NOMO-1 (cell line): ENCODE data around the gene LPCAT2.
"Not testable (repeated sequence)": the region's sequence is repeated elsewhere in the genome, so short reads cannot be mapped to it uniquely, and the experiment has no call there.

Source experiments
- DNase-seq, 2 experiments: peaks; one replicate each; lab custom pipeline; 2025; ENCODE audit not compliant: unreplicated experiment in 2 of 2; lab: John Stamatoyannopoulos, UW

The LPCAT2 gene

GRCh38 chr16:55577887-55578286, 69.0 kb downstream of the LPCAT2 start:
- peak; percentile 25 to 78 for DNase-seq

DNA sequence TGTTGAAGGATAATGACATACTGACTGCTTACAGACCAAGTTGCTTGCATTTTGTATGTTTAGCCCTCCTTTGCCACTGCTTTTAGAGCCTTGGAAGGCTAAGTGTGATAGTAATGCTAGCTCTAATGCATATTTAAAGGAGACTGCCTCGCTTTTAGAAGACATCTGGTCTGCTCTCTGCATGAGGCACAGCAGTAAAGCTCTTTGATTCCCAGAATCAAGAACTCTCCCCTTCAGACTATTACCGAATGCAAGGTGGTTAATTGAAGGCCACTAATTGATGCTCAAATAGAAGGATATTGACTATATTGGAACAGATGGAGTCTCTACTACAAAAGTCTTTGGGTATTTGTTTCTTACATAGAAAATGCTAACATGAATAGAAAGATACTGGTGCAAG, 76.8 kb downstream of the LPCAT2 start:
- no peak for DNase-seq

DNA sequence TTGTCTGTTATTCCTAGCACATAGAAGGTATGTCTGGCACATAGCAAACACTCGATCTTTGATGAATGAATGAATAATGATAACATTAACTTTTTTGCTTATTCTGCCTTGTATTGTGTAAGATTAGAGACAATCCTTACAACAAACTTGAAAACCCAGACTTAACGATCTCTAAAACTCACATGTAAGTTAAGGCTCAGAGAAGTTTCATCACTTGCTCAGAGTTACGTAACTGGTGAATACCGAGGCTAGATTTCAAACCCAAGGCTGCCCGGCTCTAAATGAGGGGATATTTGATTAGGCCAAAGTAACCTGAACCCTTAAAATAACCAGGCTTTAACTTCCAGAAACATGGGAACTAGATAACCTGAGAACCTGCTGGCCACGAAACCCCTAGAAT, 79.9 kb downstream of the LPCAT2 start:
- peak in 1 of 2 experiments; percentile 18 for DNase-seq

- peak in 1 of 2 experiments; percentile 57 for DNase-seq
Observed at GRCh38 chr16:55592306-55592705, 83.4 kb downstream of the LPCAT2 start.

DNA sequence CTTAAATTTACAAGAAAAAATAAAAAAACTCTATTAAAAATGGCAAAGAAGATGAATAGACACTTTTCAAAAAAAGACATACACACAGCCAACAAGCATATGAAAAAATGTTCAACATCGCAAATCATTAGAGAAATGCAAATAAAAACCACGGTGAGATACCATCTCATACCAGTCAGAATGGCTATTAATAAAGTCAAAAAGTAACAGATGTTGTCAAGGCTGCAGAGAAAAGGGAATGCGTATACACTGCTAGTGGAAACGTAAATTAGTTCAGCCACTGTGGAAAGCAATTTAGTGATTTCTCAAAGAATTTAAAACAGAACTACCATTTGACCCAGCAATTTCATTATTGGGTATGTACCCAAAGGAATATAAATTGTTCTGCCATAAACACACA, 89.1 kb downstream of the LPCAT2 start:
- DNase-seq: no peak

DNA sequence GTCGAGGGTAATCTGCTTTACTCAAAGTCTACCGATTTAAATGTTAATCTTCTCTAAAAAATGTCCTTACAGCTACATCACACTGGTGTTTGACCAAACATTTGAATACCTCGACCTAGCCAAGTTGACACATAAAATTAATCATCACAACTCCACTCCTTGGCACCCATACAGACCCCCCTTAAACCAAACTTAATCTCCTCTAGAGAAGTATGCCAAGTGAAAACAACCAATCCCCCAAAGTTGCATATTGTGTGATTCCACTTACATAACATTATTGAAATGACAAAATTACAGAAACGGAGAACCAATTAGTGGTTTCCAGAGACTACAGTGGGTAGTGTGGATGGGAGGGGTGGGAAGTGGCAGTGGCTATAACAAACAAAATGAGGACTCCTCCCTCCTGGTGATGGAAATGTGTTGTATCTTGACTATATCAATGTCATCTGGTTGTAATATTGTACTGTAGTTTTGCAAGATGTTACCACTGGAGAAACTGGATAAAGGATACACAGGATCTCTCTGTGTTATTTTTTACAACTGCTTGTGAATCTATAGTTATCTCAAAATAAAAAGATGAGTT, 97.0 kb downstream of the LPCAT2 start:
- DNase-seq: peak; percentile 20 to 46

GRCh38 chr16:55613613-55614335, 104.9 kb downstream of the LPCAT2 start:
- DNase-seq: no peak

DNA sequence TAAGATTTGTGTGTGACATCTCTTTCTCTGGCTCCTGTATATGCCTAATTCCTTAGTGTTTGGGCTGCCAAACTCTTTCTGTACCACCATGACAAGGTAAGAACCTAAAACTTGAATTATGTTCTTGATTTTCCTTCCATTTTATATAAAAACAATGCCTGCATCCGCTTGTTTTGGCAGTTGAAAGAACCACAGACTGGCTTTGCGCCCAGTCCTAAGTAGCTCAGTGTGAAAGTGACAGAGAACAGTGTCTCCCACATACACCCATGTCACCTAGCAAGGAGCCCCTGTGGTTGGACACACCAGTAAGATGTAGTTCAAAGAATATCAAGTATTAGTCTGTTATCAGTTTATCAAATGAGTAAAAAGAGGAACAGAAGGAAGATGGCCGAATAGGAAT, 106.2 kb downstream of the LPCAT2 start:
- no peak for DNase-seq

- not testable (repeated sequence) for DNase-seq
Observed at GRCh38 chr16:55615670-55616069, 106.8 kb downstream of the LPCAT2 start.

DNA sequence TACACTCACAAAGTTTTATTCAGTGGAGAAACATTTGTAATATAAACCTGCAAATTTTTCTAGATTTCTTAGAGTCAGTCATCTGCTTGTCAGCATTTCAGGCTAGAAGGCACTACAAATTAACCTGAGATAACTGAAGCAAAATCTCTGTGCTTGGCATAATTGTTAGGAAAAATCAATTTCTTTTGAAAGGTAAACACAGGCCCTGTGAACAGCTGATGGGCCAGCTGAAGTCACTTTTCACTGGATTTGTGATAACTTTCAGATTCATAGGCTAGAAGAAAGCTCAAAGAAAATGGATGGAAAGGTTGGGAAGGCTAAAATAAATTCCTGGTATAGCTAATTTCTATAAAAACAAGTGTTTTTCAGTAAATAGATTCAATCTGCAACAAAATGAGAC, 112.9 kb downstream of the LPCAT2 start:
- DNase-seq: no peak

GRCh38 chr16:55622272-55622671, 113.4 kb downstream of the LPCAT2 start:
- peak; percentile 37 to 58 for DNase-seq

GRCh38 chr16:55622930-55623561, 114.2 kb downstream of the LPCAT2 start:
- DNase-seq: no peak

DNA sequence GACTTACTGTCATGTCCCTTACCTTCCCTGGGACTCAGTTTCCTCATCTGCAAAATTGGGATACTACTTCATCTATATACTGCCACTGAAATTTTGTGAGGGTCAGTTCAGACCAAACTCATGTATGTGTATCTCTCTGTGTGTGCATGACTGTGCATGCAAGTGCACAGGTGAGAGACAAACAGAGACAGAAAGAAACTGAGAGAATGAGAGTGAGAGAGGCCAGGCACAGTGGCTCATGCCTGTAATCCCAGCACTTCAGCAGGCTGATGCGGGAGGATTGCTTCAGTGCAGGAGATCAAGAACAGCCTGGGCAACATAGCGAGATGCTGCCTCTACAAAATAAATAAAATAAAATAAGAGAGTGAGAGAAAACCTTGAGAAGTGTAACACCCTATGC, 114.8 kb downstream of the LPCAT2 start:
- no peak for DNase-seq

DNA sequence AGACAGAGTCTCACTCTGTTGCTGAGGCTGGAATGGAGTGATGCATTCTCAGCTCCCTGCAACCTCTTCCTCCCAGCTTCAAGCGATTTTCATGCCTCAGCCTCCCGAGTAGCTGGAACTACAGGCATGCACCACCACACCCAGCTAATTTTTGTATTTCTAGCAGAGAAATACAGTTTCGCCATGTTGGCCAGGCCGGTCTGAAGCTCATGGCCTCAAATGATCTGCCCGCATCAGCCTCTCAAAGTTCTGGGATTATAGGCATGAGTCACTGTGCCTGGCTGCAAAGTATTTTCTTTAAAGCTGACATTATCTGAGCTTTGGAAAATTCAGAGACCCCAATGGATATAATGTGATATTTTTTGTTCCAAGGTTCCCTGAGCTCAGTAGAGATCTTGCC, 115.8 kb downstream of the LPCAT2 start:
- DNase-seq: no peak

- no peak for DNase-seq
Observed at GRCh38 chr16:55625843-55626242, 117.0 kb downstream of the LPCAT2 start.

DNA sequence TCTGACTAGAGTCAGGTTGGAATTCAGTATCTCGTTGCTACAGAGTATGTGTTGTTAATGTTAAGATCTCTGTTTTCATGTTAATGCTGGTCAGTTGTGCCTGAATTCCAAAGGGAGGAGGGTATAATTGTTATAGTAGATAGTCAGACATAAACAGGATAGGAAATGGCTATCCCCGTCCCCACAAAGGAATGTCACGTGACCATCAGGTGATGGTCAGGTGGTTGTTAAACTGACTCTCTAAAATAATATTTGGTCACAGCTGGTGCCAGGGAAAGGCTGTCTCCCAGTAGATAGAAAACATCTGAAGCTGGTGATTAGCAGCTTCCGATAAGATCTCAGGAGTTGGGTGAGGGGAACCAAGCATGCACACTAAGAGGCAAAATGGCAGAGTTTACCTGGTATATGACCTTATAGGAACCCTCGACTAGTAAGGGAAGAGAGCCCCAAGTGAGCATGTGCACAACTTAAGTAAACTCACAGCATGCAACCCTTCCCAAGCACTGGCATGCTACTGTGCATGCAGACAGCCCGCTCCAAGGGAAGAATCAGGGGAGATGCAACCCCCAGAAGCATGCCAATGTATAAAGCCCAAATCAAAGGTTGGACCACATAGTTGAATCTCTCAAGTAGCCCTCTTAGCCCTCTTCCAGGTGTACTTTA, 119.6 kb downstream of the LPCAT2 start:
- DNase-seq: no peak

GRCh38 chr16:55630774-55631173, 121.9 kb downstream of the LPCAT2 start:
- no peak for DNase-seq

DNA sequence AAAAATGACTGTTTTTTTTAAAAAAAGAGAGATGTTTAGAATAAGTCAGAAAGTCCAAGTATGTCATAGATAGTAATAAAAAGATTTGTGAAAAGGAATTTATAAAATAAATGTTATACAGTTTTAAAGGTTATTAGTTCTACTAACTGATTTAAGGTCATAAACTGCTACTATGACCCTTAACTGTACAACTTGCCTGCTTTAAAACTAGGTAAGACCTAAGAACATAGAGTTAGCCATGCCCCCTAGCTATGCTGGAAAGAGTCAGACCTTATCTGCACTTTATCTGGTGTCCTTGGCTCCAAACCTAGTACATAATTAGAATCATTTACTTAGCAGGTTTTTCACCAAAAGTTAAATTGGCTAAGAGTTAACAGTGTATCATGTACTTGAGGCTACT, 123.4 kb downstream of the LPCAT2 start:
- no peak for DNase-seq

DNA sequence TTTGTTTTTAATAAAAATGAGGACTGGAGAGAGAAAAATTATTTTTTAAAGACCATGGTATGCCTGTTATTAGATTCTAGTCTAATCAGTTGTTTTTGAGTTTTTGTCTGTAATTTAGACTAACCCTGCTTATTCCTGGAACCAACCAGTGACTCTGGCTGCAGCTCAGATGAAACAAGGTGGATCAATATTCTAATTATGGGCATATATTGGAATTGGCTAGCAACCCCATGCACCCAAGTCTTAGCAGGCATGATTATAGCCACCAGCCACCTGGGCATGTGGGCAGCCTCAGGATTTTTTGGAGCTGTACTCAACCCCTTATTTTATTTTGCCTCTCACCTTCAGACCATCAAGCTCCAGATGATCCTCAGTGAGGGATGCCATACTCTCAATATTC, 125.3 kb downstream of the LPCAT2 start:
- DNase-seq: no peak
